A673 (cell line): ENCODE data around the gene PDE10A.

Experiments used
- CTCF ChIP-seq: fragments of 300-800, 200-600 bp; sonication (generic); conservative IDR thresholded peaks from 2 replicates; pipeline ENCODE4 v1.5.1; 2017; ENCODE audit warnings: low read depth, mild to moderate bottlenecking, antibody characterized with exemption, low read length, moderate library complexity, mixed read lengths
- EZH2 ChIP-seq: fragments of 200-600 bp; sonication (generic); IDR thresholded peaks from 2 replicates; pipeline ENCODE4 v1.6.1; 2017; ENCODE audit warnings: borderline replicate concordance, low read depth, mild to moderate bottlenecking, mixed read lengths, antibody characterized with exemption, low read length; ENCODE audit not compliant: poor library complexity, severe bottlenecking

- TF ChIP-seq CTCF (no peak), EZH2 (no peak)
These were observed 44.2 kb upstream of the PDE10A start for GRCh38 chr6:165707067-165707853.
